Right lobe of liver (tissue), 6 donors: ENCODE measurements around the gene NR6A1. TPM values are rescaled to one million over a fixed set of nuclear protein-coding genes. Genes with fewer than 3 reads are reported as not detected.

Experiments used
- ATAC-seq, 4 donors: fragments of 200-7000 bp; cut with Tn5 transposase; one replicate each; pipeline ENCODE4 v1.9.1; 2020; ENCODE audit warnings: mild to moderate bottlenecking in 4 of 4, moderate library complexity in 4 of 4
- DNase-seq, 3 donors: peaks; one replicate each; pipeline ENCODE4 v3.0.0-alpha.2; 2020
- H3K27ac ChIP-seq, 3 donors: fragments of 200-600 bp; one replicate each; pipeline ENCODE4 v1.8.0; 2022
- H3K27me3 ChIP-seq, 2 donors: fragments of 200-600 bp; one replicate each; pipeline ENCODE4 v1.8.0; 2022
- H3K36me3 ChIP-seq, 4 donors: fragments of 200-600 bp; sonication (generic) in 1 of 4; one replicate each; pipeline versions ENCODE4 v1.5.1 to v1.8.0; 2017 to 2022; ENCODE audit warnings: control low read depth in 1 of 4
- H3K4me1 ChIP-seq, 4 donors: fragments of 200-600 bp; sonication (generic) in 1 of 4; one replicate each; pipeline versions ENCODE4 v1.5.1 to v1.8.0; 2017 to 2022; ENCODE audit warnings: control low read depth in 1 of 4
- H3K4me3 ChIP-seq, 3 donors: fragments of 200-600 bp; one replicate each; pipeline ENCODE4 v1.8.0; 2022
- H3K9me3 ChIP-seq, 4 donors: fragments of 200-600 bp; sonication (generic) in 1 of 4; one replicate each; pipeline versions ENCODE4 v1.5.1 to v1.8.0; 2017 to 2022; ENCODE audit warnings: control low read depth in 1 of 4
- POLR2A ChIP-seq: fragments of 450-650 bp; IDR thresholded peaks from one replicate; pipeline ENCODE4 v1.6.1; 2017; ENCODE audit warnings: antibody characterized with exemption, mild to moderate bottlenecking
- WGBS: methylation state at CpG from one replicate; pipeline ENCODE4 v1.1.6; 2018; ENCODE audit warnings: low coverage, low lambda C conversion rate; ENCODE audit not compliant: insufficient coverage; ENCODE audit errors: missing lambda C conversion rate; 5-methylcytosine and 5-hydroxymethylcytosine counted together
- intact Hi-C, 2 donors: fragments of 100-400 bp; cut with DNase I; formaldehyde crosslinking; loops; one replicate each; pipeline versions ENCODE4 v1.11.2 to v1.14.1; 2022
- total RNA-seq, 6 experiments: library from RNA; depleted of rRNA in 2 of 6; stranded (reverse); fragments of >200 nt in 2 of 6; fragmentation: NEBNext Ultra II Directional in 3 of 6; extraction: Animal tissue kit (Norgen Biotek cat#: 25700) in 3 of 6; gene quantifications; one replicate each; pipeline versions ENCODE4 v1.1.0 to v1.2.4, GENCODE V29; 2016 to 2023
- TF ChIP-seq, protein P1 (sequence below), 4 donors: fragments of 200-600 bp in 3 of 4; fragments of 450-650 bp in 1 of 4; IDR thresholded peaks; one replicate each; pipeline versions ENCODE4 v1.5.1 to v1.8.0; 2016 to 2022; ENCODE audit warnings: antibody characterized with exemption in 4 of 4, mild to moderate bottlenecking in 2 of 4
- donor health status: DM: no; HTN: yes; CAD: no.
- donor health status: DM: no; HTN: no; CAD: no.
- donor health status: DM: no; HTN: no; CAD: no.
- donor health status: DM: no; HTN: yes; CAD: no.
- donor health status: DM: no; HTN: yes; CAD: no.

NR6A1 gene
- total RNA-seq, 6 experiments from 2014 or later = 1.3 to 3.6 (median 1.9) TPM

DNA sequence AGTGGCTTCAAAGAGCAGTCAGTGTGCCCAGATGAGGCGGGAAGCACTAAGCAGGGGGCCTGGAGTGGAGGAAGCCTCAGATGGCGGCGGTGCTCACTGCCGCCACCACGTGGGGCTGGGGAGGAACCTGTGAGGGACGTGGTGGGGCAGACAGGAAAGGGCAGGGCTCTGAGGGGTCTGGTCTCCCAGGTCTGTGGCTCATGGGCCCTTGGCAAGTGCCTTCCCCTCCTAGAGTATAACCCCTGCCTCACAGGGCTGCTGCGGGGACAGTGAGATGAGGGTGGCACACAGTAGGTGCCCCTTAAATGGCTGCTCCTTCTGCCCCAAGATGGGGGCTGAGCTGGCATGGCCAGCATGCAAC, 290.5 kb downstream of the NR6A1 start:
- peak in 1 of 4 donors; percentile 44 for ATAC-seq
- TF ChIP-seq POLR2A = no peak
- TF ChIP-seq, protein P1, sequence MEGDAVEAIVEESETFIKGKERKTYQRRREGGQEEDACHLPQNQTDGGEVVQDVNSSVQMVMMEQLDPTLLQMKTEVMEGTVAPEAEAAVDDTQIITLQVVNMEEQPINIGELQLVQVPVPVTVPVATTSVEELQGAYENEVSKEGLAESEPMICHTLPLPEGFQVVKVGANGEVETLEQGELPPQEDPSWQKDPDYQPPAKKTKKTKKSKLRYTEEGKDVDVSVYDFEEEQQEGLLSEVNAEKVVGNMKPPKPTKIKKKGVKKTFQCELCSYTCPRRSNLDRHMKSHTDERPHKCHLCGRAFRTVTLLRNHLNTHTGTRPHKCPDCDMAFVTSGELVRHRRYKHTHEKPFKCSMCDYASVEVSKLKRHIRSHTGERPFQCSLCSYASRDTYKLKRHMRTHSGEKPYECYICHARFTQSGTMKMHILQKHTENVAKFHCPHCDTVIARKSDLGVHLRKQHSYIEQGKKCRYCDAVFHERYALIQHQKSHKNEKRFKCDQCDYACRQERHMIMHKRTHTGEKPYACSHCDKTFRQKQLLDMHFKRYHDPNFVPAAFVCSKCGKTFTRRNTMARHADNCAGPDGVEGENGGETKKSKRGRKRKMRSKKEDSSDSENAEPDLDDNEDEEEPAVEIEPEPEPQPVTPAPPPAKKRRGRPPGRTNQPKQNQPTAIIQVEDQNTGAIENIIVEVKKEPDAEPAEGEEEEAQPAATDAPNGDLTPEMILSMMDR (IDR thresholded peaks at IDR 0.05) = peak in 3 of 4 donors; percentile 10 to 31 (median 17)
- no peak for DNase-seq
- intact Hi-C loops = no loop called here
- Histone ChIP-seq H3K9me3 (no peaks in the 10 kb centered on the region), H3K4me3 (no peak overlapping the region), H3K27ac (no peak overlapping the region), H3K27me3 (peaks cover 0 to 10% of the 10 kb centered on the region in 2 donors), H3K4me1 (peaks cover 0 to 3% (median 0%) of the 10 kb centered on the region in 4 donors), H3K36me3 (no peaks in the 10 kb centered on the region)
- WGBS = 11% methylated on average over 5 of the region's 7 CpGs

DNA sequence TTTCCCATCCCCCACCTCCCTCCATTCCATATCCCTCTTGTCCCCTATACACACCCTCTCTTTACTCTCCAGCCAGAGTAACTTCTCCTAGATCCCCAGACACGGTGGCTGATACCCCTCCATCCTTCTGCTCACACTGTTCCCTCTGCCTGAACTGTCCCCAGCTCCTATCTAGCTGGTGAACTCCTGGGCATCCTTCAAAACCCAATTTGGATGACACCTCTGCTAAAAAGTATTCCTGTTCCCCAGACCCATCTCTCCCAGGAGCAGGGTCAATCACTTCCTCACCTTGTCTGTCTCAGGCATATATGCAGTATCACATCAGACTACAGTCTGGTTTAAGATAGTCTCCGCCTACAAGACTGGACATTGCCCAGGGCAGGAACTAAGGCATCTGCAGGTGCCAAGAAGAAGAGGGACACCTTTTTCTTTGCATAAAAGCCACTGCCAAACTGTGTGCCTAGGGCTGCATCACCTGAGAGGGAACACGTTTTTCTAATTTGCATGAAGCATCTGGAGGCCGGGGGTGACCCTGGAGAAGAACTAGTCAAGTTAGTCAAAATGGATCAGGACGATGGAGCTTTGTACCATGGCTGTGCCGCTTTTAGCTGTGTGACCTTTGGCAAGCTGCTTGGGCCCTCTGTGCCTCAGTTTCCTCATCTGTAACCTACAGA, 291.0 kb downstream of the NR6A1 start:
- H3K27ac ChIP-seq = no peak overlapping the region
- intact Hi-C loops = no loop called here
- TF ChIP-seq, protein P1 (IDR thresholded peaks at IDR 0.05) = no peak
- TF ChIP-seq POLR2A = no peak
- ATAC-seq (no peak), DNase-seq (no peak)
- H3K4me1 ChIP-seq = peaks cover 0 to 3% (median 0%) of the 10 kb centered on the region in 4 donors
- no peak overlapping the region for H3K4me3 ChIP-seq
- peaks cover 0 to 10% of the 10 kb centered on the region in 2 donors for H3K27me3 ChIP-seq
- no peaks in the 10 kb centered on the region for H3K9me3 ChIP-seq
- no peaks in the 10 kb centered on the region for H3K36me3 ChIP-seq
- 71% methylated on average over 6 of the region's 6 CpGs for WGBS

DNA sequence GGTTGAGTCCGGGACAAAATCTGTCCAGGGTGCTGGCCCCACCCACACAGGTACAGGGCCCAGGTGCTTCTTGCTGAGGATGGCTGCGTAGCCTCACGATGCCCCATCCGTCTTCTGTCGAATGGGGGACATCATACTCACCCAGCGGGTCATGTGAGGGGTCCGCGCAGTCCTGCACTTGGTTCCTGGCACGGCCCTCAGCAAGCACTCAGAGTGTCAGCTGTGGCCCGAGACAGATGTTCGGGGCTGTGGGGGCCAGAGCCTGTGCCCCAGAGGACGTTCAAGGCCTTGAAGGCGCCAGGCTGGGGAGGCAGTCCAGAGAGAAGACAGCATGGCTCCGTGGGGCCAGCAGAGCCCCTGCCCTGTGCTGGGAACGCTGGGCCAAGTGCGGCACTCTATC, 291.7 kb downstream of the NR6A1 start:
- H3K4me1 ChIP-seq = peaks cover 0 to 3% (median 0%) of the 10 kb centered on the region in 4 donors
- 70% methylated on average over 4 of the region's 16 CpGs for WGBS
- H3K9me3 ChIP-seq = no peaks in the 10 kb centered on the region
- no peak overlapping the region for H3K4me3 ChIP-seq
- intact Hi-C loops = no loop called here
- peaks cover 0 to 10% of the 10 kb centered on the region in 2 donors for H3K27me3 ChIP-seq
- ATAC-seq (no peak), DNase-seq (no peak)
- TF ChIP-seq, protein P1 (IDR thresholded peaks at IDR 0.05) = no peak
- TF ChIP-seq POLR2A = no peak
- H3K27ac ChIP-seq = no peak overlapping the region
- no peaks in the 10 kb centered on the region for H3K36me3 ChIP-seq

DNA sequence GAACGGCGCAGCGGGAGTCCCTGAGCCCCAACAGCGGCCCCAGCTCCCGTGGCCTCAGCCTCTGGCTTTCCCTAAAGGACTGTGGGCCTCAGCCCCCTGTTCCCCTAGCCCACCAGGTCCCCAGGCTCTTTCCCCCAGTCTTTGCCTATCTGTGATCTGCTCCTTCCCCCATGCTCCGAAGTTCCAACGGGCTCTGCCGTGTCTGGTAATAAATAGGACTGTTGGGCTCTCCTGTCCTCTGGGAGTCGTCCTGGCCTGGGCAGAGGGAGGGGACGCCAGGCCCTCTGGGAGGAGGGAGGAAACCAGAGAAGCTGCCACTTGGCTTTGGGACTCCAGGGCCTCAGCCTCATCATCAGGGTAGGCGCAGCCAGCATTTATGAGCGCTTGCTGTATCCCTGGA, 292.8 kb downstream of the NR6A1 start:
- Histone ChIP-seq H3K27ac (no peak overlapping the region), H3K4me1 (peaks cover 0 to 3% (median 0%) of the 10 kb centered on the region in 4 donors), H3K27me3 (peaks cover 0 to 10% of the 10 kb centered on the region in 2 donors), H3K9me3 (no peaks in the 10 kb centered on the region), H3K4me3 (no peak overlapping the region), H3K36me3 (no peaks in the 10 kb centered on the region)
- intact Hi-C loops = no loop called here
- 48% methylated on average over 3 of the region's 12 CpGs for WGBS
- ATAC-seq (no peak), DNase-seq (no peak)
- TF ChIP-seq, protein P1 (IDR thresholded peaks at IDR 0.05) = no peak
- TF ChIP-seq POLR2A = no peak
